ENCODE results near the gene CITED1. TPM values are rescaled to one million over a fixed set of nuclear protein-coding genes. Genes with fewer than 3 reads are reported as not detected.

Gene CITED1
- total RNA-seq, 8 experiments from 2014 or later, result 0.56 to 24.1 (median 6.6) TPM

DNA sequence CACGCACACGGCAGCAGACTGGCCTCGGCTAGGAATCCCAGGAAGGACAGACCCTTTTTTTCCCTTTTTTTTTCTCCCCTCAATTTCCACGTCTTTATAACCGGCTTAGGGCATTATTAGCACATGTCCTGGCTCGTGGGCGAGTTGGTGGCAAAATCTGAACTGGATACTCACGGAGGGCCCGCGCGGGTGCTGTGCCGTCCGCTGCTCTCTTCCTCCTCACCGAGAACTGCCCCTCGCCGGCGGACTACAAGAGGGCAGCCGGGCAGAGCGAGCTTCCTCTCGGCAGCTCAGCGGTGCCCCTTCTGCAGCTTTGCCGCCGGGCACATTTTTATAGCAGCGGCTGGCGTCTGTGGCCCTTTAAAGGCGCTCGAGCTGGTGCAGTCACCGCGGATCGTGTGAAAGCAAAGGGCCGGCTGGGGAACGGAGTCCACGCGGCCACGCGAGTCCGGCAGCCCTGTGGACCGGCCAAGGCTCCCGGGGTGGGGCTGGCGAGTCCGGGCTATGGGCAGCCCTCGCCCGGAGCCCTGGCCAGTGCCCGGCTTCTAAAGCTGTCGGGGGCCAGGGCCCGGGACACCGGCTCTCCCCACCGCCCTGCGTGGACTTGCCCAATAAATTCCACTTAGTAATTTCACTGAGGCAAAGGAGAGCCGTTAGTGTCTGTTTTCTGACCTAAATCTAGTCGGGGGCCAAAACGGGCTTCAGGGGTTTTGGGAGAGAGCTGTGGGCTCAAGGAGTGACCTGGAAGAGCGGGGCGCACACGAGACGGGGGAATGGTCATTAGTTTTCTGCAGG, 1.3 kb upstream of the CITED1 start:
- in situ Hi-C loops (cut with MboI; ENCODE audit: low pct_unique_long_range_greater_than_20kb in 2 of 9, low sequenced_read_pairs in 9 of 9, unreplicated experiment in 9 of 9), result loop anchor here in 2 of 9 experiments (25.0 kb wide), 1 partner anchor 230 kb away; no protein-coding TSS in a partner anchor
- Histone ChIP-seq H3K4me1 (replicated peaks in 1 of 2) (peaks cover 0 to 4% of the 10 kb centered on the region in 2 donors), H3K27ac (peak overlapping the region in 1 of 2 donors; percentile 26), H3K4me3 (peak overlapping the region; percentile 63 to 79 (median 67))
- 4 to 44% methylated on average over 7 to 8 of the region's 56 CpGs; no CpG with 5 or more reads in 8 of the 10 experiments for WGBS, 10 experiments
- peak; percentile 70 to 81 (median 79) for ATAC-seq (replicated peaks in 6 of 8)

DNA sequence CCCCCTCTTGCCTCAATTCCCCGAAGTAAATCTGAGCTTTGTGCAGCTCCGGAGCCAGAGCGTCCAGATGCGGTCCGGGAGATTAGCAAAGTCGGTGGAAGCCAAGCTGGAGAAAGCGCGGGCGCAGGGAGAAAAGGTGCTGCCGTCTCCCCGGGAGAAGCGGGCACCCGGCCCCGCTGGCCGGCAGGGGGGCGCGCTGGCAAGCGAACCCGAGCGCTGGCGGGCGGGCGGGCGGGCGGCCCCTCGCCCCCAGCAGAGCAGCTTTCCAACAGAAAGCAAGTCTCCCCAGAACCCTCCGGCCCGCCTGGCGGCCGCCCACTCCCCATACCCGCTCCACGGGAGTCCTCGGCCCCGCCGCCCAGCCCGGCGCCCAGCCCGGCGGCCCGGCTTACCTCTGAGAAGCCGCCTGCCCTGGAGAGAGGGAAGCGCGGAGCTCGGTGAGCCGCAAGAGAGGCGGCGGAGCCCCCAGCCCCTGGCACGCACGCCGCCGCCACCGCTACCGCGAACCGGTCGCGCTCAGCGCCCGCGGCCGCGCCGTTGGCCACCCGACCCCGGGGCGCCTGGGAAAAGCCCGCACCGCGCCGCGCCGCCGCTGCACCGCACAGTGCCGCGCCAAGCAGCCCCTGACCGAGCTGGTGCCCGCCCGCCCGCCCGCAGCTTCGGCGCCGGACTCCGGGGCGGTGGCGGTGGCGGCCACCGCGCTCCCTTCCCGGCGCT, 529 bp upstream of the CITED1 start:
- peak overlapping the region; percentile 26 to 67 for H3K27ac ChIP-seq
- in situ Hi-C loops (cut with MboI; ENCODE audit: low pct_unique_long_range_greater_than_20kb in 2 of 9, low sequenced_read_pairs in 9 of 9, unreplicated experiment in 9 of 9), result loop anchor here in 2 of 9 experiments (25.0 kb wide), 1 partner anchor 231 kb away; no protein-coding TSS in a partner anchor
- 0 to 43% methylated on average over 1 to 2 of the region's 92 CpGs; no CpG with 5 or more reads in 8 of the 10 experiments for WGBS, 10 experiments
- ATAC-seq (replicated peaks in 6 of 8), result peak; percentile 8 to 59 (median 47)
- peak overlapping the region; percentile 63 to 79 (median 67) for H3K4me3 ChIP-seq
- peaks cover 0 to 4% of the 10 kb centered on the region in 2 donors for H3K4me1 ChIP-seq (replicated peaks in 1 of 2)

DNA sequence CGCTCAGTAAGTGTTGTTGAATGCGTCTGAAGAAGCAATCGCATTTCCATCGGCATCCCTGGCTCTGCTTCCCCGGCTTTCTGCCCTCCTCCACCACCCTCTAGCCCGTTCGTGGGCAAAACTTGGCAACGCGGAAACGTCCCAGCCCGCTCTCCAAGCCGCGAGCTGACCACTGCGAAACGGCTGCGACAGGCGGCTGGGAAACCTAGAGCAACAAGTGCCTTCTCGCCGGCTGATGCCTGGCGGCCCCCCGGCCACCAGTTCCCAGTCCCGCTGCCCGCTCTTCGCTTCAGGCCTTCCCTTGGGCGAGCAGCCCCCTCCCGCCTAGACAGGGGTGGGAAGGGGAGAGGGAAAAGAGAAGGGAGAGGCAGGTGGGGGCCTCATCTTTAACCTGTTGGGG, 837 bp downstream of the CITED1 start:
- in situ Hi-C loops (cut with MboI; ENCODE audit: low pct_unique_long_range_greater_than_20kb in 2 of 9, low sequenced_read_pairs in 9 of 9, unreplicated experiment in 9 of 9), result loop anchor here in 2 of 9 experiments (25.0 kb wide), 1 partner anchor 232 kb away; no protein-coding TSS in a partner anchor
- Histone ChIP-seq H3K27ac (no peak overlapping the region), H3K4me3 (peak overlapping the region; percentile 63 to 79 (median 67)), H3K4me1 (replicated peaks in 1 of 2) (peaks cover 0 to 4% of the 10 kb centered on the region in 2 donors)
- 36% methylated on average over 5 of the region's 26 CpGs; no CpG with 5 or more reads in 9 of the 10 experiments for WGBS, 10 experiments
- peak in 1 of 8 experiments; percentile 6 for ATAC-seq (replicated peaks in 6 of 8)

DNA sequence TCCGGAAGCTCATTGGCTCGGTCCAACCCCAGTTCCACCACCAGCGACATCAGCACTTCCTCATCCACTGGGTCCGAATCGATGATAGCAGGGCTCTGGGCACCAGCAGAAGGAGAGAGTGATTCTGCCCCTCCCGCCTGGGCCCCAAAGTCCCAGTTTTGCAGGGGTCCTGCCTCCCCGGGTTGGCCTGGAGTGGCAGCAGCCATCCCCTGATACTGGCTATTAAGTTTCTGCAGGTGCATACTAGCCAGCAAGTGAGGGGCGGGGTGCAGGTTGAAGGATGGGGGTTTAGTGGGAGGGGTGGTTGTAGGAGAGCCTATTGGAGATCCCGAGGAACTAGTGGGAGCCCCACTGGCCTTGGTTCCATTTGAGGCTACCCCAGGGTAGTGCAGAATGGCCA, 3.9 kb downstream of the CITED1 start:
- no peak for ATAC-seq (replicated peaks in 6 of 8)
- Histone ChIP-seq H3K4me1 (replicated peaks in 1 of 2) (peaks cover 0 to 4% of the 10 kb centered on the region in 2 donors), H3K27ac (no peak overlapping the region), H3K4me3 (no peak overlapping the region)
- in situ Hi-C loops (cut with MboI; ENCODE audit: low pct_unique_long_range_greater_than_20kb in 2 of 9, low sequenced_read_pairs in 9 of 9, unreplicated experiment in 9 of 9), result loop anchor here in 2 of 9 experiments (25.0 kb wide), 1 partner anchor 236 kb away; no protein-coding TSS in a partner anchor
- 60% methylated on average over 1 of the region's 9 CpGs; no CpG with 5 or more reads in 9 of the 10 experiments for WGBS, 10 experiments

DNA sequence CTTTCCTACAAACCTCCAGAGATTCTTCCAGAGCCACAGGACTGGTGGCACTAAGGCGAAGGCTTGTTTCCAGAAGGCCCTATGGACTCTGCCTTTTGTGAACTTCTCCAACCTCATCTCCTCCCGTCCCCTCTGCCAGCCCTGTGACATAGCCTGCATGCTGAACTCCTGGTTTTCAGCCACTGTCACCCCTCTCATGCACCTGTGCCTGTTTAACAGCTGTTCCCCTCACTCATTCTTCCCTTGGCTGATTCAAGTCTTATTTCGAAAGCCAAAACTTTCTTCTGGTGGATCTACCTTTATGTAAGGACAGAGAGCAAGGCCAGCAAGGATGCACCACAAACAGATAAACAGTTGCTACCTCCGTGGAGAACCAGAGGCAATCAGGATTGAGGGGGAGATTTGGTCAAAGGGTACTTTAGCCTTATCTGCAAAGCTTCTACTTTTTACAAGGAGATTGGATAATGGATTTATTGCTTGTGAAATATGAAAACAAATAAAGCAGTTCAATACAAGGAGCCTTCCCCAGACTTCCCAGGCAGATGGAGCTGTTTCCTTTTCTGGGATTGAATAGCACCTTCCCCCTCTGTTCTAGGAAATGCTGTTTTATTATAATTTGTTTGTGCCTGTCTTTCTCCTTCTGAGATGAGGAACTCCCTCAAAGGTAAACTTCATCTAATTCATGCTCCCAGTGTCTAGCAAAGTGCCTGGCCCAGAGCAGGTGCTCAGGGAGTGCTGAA, 5.7 kb downstream of the CITED1 start:
- ATAC-seq (replicated peaks in 6 of 8), result no peak
- 32 to 100% (median 36%) methylated on average over 1 to 3 of the region's 4 CpGs; no CpG with 5 or more reads in 7 of the 10 experiments for WGBS, 10 experiments
- Histone ChIP-seq H3K4me3 (no peak overlapping the region), H3K27ac (no peak overlapping the region), H3K4me1 (replicated peaks in 1 of 2) (peaks cover 0 to 4% of the 10 kb centered on the region in 2 donors)
- in situ Hi-C loops (cut with MboI; ENCODE audit: low pct_unique_long_range_greater_than_20kb in 2 of 9, low sequenced_read_pairs in 9 of 9, unreplicated experiment in 9 of 9), result loop anchor here in 3 of 9 experiments (25.0 kb wide), 1 partner anchor 237 kb away; no protein-coding TSS in a partner anchor

DNA sequence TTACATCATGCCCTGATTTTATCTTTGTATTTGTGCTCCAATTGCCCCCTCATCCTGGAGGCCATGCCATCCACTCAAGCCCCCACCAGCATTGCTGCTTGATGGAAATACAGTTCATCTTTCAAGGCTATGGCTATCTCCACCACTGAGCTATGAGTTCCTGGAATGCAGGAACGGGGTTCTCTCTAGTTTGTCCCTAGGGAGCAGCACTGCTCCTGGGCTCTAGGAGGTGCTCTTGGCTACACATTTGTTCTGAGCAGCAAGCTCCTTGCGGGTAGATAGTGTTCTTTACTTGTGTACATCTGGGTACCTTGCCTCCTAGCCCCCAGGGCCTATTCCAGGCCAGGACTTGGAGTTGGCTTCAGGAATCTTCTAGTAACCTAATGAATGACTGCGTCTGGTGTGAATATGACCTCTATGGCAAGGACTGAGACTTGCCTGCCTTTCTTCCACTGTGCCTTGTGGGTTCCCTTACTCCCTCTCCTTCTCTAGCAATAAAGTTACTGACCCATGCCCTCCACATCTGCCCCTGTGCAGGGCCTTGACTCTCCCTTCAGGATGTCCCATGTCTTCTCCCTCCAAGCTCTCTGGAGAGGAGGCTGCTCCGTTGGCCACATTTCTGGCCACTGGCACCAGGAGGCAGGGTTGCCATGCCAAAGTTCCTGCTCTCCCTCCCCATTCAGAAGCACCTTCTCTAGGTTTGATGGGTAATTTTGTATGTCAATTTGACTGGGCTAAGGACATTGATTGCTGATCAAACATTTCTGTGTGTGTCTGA, 7.6 kb downstream of the CITED1 start:
- Histone ChIP-seq H3K4me1 (replicated peaks in 1 of 2) (no peaks in the 10 kb centered on the region), H3K4me3 (no peak overlapping the region), H3K27ac (no peak overlapping the region)
- in situ Hi-C loops (cut with MboI; ENCODE audit: low pct_unique_long_range_greater_than_20kb in 2 of 9, low sequenced_read_pairs in 9 of 9, unreplicated experiment in 9 of 9), result loop anchor here in 1 of 9 experiments (25.0 kb wide), 1 partner anchor 239 kb away; no protein-coding TSS in a partner anchor
- peak in 3 of 8 experiments; percentile 71 to 89 (median 79) for ATAC-seq (replicated peaks in 6 of 8)
- WGBS, 10 experiments, result 39% methylated on average over 2 of the region's 4 CpGs; no CpG with 5 or more reads in 9 of the 10 experiments

DNA sequence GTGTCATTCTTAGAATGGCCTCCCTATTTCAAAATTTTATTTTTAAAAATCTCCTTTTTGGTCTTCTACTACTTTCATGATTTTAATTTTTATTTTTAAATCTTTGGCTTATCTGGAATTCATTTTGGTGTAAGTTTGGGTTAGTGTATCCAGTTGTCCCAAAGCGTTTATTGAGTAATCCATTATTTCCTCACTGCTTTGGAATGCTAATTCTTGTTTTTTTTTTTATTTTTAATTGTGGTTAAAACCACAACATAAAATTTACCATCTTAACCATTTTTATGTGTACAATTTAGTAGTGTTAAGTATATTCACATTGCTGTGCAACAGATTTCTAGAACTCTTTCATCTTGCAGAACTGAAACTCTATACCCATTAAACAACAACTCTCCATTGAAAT, 8.7 kb downstream of the CITED1 start:
- in situ Hi-C loops (cut with MboI; ENCODE audit: low pct_unique_long_range_greater_than_20kb in 2 of 9, low sequenced_read_pairs in 9 of 9, unreplicated experiment in 9 of 9), result loop anchor here in 1 of 9 experiments (25.0 kb wide), 1 partner anchor 240 kb away; no protein-coding TSS in a partner anchor
- no peaks in the 10 kb centered on the region for H3K4me1 ChIP-seq (replicated peaks in 1 of 2)
- no peak for ATAC-seq (replicated peaks in 6 of 8)
- no peak overlapping the region for H3K27ac ChIP-seq
- 0 to 100% (median 50%) methylated on average over 1 of the region's 1 CpG; no CpG with 5 or more reads in 3 of the 10 experiments for WGBS, 10 experiments
- H3K4me3 ChIP-seq, result no peak overlapping the region

DNA sequence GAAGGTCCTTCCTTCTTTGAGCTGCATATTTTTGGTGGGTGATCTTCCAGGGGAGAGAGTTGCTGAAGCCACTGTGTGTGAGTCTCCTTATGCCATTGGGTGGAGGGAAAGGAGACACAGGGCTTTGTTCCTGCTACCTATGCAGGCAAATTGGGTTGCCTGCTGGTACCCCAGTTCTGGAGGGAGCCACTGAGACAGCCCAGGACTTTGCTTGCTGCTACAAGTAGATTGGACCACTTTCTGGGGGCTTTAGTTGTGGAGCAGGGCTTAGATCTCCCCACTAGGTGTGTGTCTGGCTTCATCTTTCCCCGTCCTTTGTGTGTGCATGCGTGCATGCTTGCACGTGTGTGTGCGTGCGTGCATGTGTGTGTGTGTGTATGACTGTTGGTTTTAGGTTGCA, 10.0 kb downstream of the CITED1 start:
- no peak for ATAC-seq (replicated peaks in 6 of 8)
- H3K27ac ChIP-seq, result no peak overlapping the region
- in situ Hi-C loops (cut with MboI; ENCODE audit: low pct_unique_long_range_greater_than_20kb in 2 of 9, low sequenced_read_pairs in 9 of 9, unreplicated experiment in 9 of 9), result loop anchor here in 1 of 9 experiments (25.0 kb wide), 1 partner anchor 242 kb away; no protein-coding TSS in a partner anchor
- no peaks in the 10 kb centered on the region for H3K4me1 ChIP-seq (replicated peaks in 1 of 2)
- WGBS, 10 experiments, result 44 to 83% methylated on average over 4 to 5 of the region's 5 CpGs; no CpG with 5 or more reads in 8 of the 10 experiments
- H3K4me3 ChIP-seq, result no peak overlapping the region

DNA sequence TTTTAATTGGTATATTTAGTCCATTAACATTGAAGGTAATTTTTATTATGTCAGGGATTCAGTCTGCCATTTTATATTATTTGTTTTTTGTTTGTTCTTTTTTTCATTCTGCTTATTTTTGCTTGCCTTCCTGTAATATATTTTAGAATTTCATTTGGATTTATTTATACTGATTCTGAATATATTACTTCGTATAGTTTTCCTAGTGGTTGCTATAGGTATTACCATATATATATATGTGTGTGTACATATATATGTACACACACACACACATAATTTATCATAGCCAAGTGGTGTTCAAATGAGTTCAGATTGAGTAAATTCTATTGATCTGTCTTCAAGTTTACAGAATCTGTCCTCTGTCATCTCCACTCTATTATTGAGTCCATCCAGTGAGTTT, 11.2 kb downstream of the CITED1 start:
- no peak for ATAC-seq (replicated peaks in 6 of 8)
- Histone ChIP-seq H3K27ac (no peak overlapping the region), H3K4me1 (replicated peaks in 1 of 2) (no peaks in the 10 kb centered on the region), H3K4me3 (no peak overlapping the region)
- WGBS, 10 experiments, result 0 to 75% (median 29%) methylated on average over 1 of the region's 1 CpG; no CpG with 5 or more reads in 3 of the 10 experiments
- in situ Hi-C loops (cut with MboI; ENCODE audit: low pct_unique_long_range_greater_than_20kb in 2 of 9, low sequenced_read_pairs in 9 of 9, unreplicated experiment in 9 of 9), result loop anchor here in 1 of 9 experiments (25.0 kb wide), 1 partner anchor 243 kb away; no protein-coding TSS in a partner anchor

DNA sequence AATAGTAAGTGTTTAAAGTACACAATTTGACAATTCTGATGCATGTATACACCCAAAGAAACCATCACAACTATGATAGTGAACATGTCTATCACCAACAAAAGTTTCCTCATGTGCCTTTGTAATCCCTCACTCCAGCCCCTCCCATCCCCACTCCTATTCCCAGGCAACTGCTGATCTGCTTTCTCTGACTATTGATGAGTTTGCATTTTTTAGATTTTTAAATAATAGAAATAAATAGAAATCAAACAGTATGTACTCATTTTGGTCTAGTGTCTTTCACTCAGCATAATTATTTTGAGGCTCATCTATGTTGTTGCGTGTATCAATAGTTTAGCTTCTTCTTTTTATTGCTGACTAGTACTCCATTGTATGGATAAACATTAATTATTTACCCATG, 23.4 kb downstream of the CITED1 start:
- in situ Hi-C loops (cut with MboI; ENCODE audit: low pct_unique_long_range_greater_than_20kb in 2 of 9, low sequenced_read_pairs in 9 of 9, unreplicated experiment in 9 of 9), result loop anchor here in 1 of 9 experiments (25.0 kb wide), 1 partner anchor 255 kb away; no protein-coding TSS in a partner anchor
- 83 to 100% (median 100%) methylated on average over 1 of the region's 1 CpG; no CpG with 5 or more reads in 5 of the 10 experiments for WGBS, 10 experiments
- Histone ChIP-seq H3K27ac (no peak overlapping the region), H3K4me3 (no peak overlapping the region), H3K4me1 (replicated peaks in 1 of 2) (no peaks in the 10 kb centered on the region)
- ATAC-seq (replicated peaks in 6 of 8), result no peak

DNA sequence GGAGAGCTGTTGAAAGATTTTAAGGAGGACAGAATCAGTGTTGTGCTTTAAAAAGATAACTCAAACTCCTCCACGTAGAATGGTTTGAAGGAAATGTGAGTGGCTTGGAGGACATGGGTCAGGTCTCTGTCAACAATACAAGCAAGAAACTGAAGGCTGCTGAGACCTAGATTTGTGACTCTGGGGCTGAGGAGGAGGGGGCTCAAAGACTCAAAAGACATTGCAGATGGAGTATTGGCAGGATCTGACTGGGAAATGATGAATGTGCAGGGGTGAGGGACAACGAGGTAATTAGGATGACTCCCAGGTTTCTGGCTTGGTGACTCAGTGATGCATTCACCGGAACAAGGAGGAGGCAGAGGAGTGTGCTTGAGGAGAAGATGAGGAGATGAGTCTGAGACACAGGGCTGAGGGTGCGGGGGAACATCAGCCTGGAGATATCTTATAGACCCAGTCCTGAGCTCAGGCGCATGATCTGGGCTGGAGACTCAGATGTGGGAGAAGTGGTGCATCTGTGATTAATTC, 25.3 kb downstream of the CITED1 start:
- Histone ChIP-seq H3K4me1 (replicated peaks in 1 of 2) (peaks cover 2 to 8% of the 10 kb centered on the region in 2 donors), H3K27ac (no peak overlapping the region), H3K4me3 (no peak overlapping the region)
- ATAC-seq (replicated peaks in 6 of 8), result peak in 3 of 8 experiments; percentile 12 to 40 (median 26)
- 29 to 80% (median 50%) methylated on average over 1 to 3 of the region's 5 CpGs; no CpG with 5 or more reads in 7 of the 10 experiments for WGBS, 10 experiments
- in situ Hi-C loops (cut with MboI; ENCODE audit: low pct_unique_long_range_greater_than_20kb in 2 of 9, low sequenced_read_pairs in 9 of 9, unreplicated experiment in 9 of 9), result loop anchor here in 1 of 9 experiments (25.0 kb wide), 1 partner anchor 257 kb away; no protein-coding TSS in a partner anchor
